Breast epithelium (tissue), 3 donors: ENCODE results near the gene RIC8A.

Experiments used
- POLR2A ChIP-seq: fragments of 450-650 bp; IDR thresholded peaks from one replicate; pipeline ENCODE4 v1.6.1; 2016; ENCODE audit warnings: antibody characterized with exemption, mild to moderate bottlenecking, moderate library complexity
- TF ChIP-seq, protein P1 (sequence below), 3 donors: fragments of 450-650 bp; IDR thresholded peaks; one replicate each; pipeline ENCODE4 v1.5.1; 2016 to 2017; ENCODE audit warnings: antibody characterized with exemption in 3 of 3, mild to moderate bottlenecking in 3 of 3, moderate library complexity in 3 of 3

DNA sequence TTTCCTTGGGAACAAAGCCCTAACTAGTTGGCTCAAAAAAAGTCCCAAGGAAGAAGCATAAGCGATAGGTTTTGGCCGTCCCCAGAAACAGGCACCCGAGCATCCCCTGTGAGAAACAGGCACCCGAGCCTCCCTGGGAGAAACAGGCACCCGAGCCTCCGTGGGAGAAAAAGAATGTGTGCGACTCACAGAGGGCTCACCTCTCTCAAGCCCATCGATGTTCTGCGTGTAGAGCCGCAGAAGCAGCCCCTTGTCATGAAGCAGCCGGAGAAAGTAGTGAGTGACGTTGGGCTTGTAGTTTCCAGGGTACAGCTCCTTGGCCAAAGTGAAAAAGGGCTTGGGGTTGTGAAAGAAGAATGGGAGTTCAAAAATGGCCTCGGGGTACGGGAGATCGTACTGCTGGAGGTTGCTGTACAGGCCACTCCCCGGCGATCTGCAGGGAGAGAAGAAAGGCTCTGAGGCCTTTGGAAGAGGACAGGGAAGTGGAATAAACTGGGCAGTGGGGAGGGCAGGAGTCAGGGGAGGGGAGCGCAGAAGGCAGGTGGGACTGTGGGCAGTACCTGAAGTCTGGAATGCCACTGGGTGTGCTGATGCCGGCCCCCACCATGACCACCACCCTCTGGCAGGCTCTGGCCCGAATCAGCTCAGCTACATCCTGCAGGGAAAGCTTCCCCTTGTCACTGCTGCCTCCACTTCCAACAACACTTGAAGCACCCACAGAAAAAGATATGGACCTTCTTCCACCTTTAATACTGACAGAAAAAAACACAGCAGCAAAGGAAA is 25.5 kb downstream of the RIC8A start:
- no peak for TF ChIP-seq POLR2A
- TF ChIP-seq, protein P1, sequence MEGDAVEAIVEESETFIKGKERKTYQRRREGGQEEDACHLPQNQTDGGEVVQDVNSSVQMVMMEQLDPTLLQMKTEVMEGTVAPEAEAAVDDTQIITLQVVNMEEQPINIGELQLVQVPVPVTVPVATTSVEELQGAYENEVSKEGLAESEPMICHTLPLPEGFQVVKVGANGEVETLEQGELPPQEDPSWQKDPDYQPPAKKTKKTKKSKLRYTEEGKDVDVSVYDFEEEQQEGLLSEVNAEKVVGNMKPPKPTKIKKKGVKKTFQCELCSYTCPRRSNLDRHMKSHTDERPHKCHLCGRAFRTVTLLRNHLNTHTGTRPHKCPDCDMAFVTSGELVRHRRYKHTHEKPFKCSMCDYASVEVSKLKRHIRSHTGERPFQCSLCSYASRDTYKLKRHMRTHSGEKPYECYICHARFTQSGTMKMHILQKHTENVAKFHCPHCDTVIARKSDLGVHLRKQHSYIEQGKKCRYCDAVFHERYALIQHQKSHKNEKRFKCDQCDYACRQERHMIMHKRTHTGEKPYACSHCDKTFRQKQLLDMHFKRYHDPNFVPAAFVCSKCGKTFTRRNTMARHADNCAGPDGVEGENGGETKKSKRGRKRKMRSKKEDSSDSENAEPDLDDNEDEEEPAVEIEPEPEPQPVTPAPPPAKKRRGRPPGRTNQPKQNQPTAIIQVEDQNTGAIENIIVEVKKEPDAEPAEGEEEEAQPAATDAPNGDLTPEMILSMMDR (IDR thresholded peaks at IDR 0.05): no peak
